HS-27A (cell line): ENCODE data around the gene GRP.

Source experiments
- DNase-seq: peaks from one replicate; pipeline ENCODE4 v3.0.0-alpha.2; 2012; ENCODE audit warnings: low read depth, missing footprints

Gene GRP

DNA sequence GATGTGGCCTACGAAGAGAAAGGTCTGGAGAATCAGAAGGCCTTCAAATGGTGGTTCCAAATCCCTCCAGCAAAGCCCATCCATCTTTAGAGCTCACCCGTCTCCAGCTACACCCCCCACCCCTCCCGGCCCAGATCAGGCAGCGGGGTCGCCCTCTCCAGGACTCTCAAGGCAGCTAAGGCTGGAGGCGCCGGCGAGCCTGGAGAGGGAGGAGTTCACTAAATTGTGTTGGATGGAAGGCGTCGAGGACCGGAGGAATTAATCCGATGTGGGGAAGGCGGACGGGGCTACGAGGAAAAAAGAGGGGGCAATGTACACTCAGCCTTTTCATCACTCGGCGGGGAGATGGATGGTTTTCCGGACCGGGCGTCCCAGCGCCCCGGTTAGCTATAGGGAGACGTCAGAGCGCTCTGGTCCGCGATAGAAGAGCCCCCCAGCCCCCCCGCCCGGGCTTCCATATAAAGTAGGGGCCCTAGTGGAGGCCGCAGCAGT is at the start of gene GRP:
Gene GRP (plus strand): TSS at position 487 of the 492 bp plus-strand sequence. CDS start 108 bp downstream, outside the sequence.
- DNase-seq = no peak

DNA sequence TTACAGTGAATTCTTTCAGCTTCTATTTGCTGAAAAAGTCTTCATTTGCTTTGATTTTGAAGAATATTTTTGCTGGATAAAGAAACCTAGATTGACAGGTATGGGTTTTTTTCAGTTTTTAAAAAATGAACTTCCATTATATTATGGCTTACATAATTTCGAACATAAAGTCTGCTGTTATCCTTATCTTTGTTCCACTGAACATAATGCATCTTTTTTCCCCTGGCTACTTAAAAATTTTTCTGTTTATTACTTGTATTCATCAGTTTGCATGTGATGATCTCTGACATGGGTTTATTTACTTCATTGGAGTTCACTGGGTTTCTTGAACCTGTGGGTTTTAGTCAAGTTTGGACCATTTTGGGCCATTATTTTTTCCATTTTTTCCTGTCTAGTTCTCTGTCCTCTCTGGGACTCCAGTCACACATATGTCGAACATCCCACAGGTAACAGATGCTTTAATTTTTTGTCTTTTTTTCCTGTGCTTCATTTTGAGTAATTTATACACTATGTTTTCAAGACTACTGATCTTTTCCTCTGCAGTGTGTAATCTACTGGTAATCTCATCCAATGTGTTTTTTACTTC is 47.2 kb upstream of the GRP start:
- no peak for DNase-seq

DNA sequence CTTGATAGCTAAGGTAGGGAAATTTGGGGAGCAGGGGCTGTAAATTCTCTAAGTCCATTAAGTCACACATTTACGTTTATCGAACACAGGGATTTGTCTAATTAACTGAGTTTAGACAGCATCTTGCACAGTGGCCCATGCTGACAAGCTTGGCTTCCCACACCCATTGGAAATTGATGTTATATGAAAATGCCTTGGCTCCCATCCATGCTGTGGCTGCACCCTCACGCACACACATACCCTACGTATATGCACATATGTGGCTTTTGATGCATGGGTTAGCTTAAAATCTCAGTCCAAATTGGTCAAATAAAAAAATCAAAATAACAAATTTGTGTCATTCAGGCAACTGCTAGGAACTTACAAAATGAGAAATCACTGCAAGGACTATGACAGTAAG is 42.5 kb upstream of the GRP start:
- no peak for DNase-seq

DNA sequence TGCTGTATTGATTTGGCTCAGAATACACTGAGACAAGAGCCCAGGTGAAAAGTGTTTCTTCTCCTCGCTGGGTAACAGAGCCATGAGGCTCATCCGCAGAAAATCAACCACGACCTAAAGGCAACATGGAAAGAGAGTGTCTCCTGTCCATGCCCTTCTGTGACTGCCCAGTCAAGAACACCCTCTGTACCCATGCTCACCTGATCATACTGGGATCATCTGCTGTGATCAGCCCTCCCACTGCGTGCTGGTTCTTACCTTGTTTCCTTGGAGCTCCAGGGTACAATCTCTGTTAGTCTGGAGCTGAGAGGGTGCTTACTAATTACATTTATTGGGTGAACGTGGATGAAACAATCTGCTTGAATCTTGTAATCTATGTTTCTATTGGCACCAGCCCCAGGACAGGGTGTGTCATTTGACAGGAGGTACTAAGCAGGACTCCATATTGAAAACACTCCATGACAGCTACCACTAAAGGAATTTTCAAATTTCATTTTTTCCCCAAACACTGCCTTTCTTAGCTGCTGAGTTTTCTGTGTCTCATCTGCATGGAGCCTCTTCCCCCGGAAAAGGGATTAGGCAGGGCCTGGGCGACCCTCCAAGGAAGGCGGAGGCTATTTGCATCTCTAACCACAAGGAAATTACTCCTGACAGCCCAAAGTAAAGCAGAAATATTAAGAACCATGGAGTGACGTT is 39.7 kb upstream of the GRP start:
- DNase-seq = peak; percentile 14

DNA sequence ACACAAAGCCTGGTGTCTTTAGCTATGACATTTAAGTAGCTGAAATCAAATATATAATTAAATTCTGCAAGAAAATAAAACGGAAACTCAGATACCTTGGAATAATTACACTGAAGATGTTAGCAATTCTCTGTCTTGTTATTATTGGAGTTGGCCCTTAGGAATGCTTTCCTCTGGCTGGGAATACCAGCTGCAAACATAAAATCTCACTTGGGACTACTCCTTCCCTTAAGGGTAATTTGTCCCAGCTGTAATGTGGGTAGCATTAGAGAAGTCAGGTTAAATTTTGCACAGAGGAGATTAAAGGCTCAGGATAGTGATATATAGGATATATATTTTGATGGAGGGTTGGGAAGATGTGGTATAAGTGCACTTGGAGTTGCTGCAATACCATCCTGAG is 37.3 kb upstream of the GRP start:
- no peak for DNase-seq

DNA sequence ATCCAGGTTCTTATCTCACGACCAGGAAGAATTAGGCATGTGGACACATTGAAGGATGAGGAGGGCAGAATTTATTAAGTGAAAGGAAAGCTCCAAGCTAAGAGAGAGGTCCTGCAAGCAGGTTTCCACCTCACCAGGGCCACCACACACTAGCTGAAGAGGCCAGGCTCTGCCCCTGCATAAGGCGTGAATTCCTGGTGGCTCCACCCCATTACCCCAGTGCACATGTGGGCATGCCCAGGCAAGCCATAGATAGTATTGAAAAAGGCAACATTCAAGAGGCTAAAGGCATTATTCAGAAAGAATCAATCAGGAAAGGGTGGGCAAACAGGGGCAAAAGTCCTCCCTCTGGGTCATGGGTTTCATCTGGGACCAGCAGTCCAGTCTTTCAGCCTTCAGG is 30.9 kb upstream of the GRP start:
- DNase-seq = no peak

DNA sequence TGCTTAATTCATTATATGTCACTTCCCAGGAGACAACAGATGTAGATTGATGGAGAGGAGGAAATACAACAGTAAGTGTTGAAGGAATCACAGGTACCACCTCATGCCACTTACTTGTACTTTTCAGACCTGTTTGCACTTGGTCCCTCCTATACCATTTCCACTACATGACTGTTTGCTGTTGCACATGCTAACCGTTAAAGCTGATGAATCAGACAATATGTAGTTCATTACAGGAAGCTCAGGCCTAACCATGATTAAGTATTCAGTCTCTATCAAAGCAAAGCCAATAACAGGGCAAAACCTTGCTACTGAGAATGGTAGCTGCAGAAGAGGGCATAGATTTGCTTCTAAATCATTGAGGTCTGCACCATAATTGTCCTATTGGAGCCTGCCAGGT is 30.2 kb upstream of the GRP start:
- DNase-seq = no peak

DNA sequence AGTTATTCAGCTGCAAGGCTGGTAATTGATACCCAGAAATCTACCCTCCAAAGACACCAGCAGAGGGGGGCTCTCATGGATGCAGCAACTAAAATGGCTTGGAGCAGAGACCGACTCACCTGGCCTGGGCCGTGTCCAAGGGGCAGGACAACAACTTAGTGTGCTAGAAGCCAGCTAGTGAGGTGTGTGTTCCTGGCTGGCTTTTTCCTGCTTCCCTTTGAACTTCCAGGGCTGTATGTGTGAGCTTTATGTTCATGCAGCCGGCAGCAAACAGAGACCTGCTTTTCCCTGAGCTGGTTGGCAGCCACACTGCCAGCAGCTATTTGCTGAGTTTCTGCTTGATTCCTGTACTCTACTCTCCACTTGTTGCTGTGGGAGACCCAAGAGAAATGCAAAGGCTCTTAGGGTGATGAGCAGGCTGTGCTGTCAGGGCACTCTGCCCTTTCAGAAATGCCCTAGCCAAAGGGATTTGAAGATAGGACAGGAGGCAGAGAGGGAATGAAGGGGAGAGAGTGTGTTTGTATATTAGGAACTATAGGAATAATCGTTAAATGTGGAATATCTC is 23.7 kb upstream of the GRP start:
- no peak for DNase-seq

DNA sequence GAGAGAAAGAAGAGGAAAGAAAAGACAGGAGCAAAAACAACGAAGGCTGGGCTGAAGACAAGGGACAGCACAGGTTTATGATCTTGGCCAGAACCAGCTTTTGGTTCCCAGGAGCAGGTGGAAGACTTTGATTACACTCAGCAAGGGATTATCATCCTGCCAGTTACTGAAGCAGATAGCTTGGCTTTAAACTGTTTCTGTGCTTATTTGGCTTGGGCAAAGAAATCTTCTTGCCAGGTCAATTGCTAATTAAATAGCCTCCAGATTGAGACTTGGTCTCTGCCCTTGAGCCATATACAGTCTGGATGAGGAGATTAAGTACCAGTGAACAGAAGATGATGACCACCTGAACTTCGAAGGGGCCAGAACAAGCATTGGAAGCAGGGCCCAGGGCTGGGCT is 22.3 kb upstream of the GRP start:
- DNase-seq = no peak

DNA sequence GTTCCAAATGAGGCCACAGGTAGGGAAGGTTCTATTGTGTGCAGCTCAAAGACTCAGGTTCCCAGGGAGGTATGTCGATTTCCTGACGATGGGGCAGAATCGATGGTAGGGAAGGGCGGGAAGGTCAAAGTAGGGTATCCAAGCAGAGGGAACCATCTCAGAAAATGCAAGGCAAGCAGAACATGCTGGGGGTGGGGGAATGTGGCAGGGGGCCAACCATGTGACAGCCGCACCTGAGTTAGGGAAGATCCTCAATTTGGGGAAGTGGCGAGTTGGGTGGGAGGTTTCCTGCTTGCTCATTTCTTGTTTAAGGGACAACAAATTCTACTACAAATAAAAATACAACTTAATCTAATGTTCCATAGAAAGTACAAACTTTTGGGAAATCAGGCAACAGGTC is 21.7 kb upstream of the GRP start:
- no peak for DNase-seq

DNA sequence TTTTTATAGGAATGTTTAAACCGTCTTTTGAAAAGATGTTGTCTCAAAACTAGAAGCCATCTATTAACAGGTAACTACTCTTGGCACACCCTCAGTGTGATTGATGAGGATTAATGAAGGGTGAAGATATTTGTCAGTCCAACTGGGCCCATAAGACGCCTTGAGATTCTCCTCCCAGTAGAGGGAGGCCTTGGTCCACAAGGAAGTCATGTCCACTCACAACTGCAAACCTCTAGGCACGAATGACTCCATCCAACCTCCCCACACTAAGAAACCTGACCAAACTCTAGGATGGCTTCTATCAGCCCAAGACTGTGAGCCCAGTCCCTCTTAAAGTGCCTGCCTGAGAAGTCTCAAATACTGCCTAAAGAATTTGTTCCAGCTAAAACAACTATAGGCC is 19.2 kb upstream of the GRP start:
- DNase-seq = no peak

DNA sequence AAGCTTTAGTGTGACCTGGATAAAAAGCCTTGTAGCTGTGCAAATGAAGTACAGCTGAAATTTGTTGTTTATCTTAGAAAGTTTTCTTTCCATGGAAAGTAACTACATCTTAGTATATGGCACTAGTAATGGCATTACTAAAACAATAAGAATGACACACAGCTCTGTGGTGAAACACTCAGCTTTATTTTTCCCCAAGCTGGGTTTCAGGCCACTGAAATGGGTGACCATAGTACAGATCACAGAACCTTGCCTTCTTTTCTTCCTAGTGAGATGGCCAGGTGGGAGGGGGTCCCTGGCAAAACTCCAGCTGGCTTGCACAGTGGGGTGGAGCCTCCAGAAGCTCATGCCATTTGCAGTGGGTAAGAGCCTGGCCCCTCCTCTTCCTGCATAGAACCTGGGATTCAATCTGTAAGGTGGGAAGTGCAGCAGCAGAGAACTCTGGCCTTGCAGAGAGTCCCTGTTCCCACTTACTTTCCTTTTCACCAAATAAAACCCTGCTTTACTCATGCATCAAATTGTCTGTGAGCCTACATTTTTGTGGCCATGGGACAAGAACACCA is 17.6 kb upstream of the GRP start:
- DNase-seq = no peak

DNA sequence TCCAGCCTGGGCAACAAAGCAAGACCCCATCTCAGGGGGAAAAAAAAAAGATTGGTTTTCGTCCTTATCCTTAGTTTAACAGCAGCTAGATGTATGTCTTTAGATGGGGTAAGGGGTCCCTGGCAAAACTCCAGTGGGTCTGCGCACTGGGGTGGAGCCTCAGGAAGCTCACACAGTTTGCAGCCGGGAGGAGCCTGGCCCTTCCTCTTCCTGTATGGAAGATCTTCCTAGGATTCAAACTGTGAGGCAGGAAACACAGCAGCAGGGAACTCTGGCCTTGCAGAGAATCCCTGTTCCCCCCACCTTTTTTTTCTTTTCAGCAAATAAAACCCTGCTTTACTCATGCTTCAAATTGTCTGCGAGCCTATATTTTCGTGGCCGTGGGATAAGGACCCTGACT is 12.5 kb upstream of the GRP start:
- no peak for DNase-seq

DNA sequence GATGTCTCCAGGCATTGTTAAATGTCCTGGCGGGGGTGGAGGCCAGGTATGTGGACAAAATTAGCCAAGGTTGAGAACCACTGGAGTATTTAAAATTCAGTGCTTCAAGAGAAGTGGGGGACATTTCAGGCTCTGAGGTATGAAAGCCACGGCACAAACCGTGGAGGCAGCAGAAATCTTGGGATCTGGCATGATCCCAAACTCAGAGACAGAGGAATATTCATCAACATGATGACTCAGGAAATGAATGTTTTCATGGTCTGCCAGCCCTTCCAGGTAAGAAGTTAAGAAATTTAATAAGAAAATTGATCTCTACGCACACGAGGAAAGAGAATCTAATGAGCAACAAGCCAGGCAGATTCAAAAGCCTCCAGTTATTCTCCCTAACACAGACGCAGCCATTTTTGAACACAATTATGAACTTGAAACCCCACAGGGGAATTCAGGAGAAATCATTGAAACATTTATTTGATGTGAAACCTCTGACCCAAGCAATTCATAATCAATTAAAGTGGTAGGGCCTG is 11.3 kb upstream of the GRP start:
- DNase-seq = no peak

DNA sequence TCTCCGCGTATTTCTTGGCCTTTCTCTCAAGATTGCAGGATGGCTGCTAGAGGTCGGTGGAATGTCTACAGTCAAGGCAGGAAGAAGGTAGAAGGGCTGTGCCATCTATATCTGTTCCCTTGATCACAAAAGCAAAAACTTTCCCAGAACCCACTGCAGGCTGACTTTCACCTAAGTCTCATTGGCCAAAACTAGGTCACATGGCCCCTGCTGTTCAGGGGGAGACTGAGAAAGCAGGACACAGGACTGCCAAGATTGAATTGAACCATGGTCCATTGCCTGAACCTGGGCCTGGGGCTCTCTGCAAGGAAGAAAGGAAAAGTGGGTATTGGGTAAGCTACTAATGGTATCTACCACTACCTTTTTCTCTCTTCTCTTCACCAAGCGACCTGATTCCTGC is 9.7 kb upstream of the GRP start:
- DNase-seq = no peak

DNA sequence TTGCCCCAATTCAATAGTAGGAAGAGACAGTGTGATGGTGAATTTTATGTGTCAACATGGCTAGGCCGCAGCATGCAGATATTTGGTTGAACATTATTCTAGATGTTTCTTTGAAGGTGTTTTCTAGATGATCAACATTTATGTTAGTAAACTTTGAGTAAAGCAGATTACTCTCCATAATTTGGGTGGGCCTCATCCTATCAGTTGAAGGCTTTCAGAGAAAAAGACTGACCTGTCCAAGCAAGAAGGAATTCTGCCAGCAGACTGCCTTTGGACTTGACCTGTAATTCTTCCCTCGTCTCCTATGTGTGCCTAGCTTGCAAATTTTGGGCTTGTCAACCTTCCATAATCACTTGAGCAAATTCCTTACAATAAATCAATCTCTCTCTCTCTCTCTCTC is 8.3 kb upstream of the GRP start:
- DNase-seq = no peak

DNA sequence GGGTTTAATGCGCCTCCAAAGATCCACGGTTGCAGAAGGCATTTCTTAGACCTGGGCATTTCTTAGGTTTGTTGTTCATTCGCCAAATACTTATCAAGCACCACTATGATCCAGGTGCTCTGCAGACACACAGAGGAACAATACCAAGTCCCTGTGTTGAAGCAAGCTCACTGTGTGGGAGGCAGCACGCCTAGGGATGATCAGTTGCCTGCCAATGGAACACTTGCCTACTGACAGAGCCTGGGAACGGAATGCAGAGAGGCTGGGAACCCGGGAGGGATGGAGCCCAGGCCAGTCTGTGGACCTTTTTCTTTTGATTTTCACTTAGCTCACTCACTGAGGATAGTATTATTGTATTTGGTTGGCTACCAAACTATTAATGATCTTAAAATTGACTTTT is 1.9 kb upstream of the GRP start:
- no peak for DNase-seq

DNA sequence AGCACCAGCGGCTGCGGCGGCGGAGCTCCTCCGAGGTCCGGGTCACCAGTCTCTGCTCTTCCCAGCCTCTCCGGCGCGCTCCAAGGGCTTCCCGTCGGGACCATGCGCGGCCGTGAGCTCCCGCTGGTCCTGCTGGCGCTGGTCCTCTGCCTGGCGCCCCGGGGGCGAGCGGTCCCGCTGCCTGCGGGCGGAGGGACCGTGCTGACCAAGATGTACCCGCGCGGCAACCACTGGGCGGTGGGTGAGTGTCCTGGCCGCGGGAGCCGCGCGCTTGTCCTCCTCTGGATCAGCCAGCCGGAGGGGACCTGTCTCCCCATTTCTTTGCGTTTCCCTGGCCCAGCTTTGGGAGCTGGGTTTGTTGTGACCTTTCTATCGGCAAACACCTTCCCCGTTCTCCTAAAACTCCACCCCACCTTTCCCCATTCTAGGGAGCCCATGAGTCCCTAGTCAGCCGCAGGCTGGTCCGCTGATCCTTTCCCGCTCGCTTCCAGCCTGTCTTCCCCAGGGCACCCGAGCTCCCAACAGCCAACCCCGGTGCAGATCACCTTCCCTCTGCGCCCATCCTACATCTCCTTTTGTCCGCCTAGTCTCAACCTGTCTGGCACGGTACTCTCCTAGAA is 316 bp downstream of the GRP start:
- DNase-seq = no peak

DNA sequence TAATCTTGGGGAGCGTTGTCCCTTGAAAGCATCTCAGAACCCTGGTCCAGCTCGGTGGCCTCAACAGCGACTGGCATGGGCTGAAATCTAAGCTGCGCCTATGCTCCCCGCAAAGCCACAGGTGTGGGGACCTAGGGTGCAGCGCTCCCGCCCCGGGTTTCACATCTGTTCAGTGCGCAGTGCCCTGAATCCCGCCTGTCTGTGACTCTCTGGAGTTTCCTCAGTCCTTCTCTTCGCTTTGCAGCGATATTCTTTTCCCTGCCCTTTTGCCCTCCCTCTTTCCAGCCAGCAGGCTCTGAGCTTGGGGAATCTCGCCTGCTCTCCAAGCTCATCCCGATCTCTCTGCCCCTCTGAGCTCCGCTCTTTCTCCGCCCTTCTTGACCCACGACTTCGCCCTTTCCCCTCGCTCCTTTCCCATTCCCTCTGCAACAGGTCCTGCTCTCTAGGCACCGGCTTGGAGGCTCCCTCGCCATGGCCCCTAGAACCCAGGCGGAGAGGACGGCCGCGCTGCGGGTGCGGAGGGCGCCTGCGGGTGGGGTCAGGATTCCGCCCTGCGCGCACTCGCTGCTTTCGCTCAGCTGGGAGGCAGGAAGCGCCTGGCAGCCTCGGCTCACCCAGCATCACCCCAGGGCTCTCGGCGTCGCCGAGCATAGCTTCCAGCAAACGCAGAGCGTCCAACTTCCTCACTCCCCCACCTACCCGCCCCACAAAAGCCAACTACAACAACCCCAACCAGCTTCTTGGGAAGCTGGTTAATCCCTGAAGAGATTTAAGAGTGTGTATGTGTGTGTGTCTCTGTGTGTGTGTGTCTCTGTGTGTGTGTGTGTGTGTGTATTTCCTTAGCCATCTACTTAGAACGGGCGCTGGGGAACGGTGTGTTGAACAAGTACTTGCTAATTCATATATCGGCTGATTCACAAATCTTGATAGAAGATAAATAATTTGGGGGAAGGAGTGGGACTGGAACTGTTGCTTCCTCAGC is 1.1 kb downstream of the GRP start:
- DNase-seq = no peak

DNA sequence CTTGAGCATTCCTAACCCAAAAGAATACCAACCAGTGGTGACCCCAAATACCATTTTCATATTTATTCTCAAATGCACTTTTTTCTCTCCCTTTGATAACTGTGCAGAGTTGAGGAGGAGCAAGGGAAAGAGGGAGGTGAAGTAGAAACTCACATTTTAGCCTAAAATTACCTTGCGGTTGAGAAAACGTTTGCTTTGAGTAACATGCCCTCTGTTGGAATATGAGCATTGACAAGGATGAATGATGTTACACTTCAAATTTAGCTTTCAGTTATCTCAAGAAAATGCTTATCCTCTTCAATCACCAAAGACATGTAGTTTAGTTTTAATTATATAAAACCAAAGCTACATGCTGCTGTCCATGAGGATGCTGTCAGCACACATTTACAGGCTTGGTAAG is 2.4 kb downstream of the GRP start:
- no peak for DNase-seq

DNA sequence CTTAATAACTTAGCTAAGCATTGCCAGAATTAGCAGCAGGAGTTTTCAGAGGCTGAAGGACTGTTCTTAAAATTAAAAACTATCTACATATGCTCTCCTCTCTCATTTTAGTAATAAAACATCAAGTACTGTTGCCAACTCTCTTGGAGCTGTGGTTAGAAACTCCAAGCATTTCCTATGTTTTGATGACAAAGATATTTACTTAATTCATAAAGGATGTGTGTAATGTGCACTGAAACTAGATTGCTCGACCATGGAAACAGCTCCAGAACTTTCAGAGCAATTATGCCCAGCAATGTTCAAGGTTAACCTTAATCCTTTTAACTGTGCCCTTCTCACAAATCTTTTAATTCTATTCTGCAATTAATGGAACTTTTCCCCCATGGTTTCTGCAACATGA is 8.4 kb downstream of the GRP start:
- DNase-seq = no peak

DNA sequence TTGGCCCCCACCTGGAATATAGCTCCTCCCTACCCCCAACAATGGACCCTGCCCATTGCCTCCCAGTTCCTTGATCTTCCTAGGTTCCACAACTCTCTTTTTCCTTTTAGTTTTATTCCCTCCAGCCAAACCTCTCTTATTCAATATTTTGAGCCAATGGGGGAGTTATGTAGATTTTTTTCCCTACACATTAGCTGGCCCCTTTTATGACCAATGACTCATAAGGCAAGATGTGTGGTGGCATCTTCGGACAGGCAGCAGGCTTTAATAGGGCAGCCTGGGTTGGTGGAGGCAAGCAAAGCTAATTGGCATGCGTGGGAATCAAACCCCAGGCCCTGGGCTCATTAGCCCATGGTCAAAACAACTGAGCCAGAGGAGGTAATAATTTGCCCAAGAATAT is 9.2 kb downstream of the GRP start:
- DNase-seq = no peak
